MCF 10A (cell line): ENCODE results near the gene TYROBP. TPM values are rescaled to one million over a fixed set of nuclear protein-coding genes. Genes with fewer than 3 reads are reported as not detected.

Source experiments
- BruUV-seq: library from RNA; stranded (reverse); fragments of 400-500 nt; replicated peaks from 2 replicates; lab custom pipeline; 2021; lab: Mats Ljungman, UMichigan
- CTCF ChIA-PET: fragments of 300-600 bp; sonication (Branson Sonifier 250); formaldehyde crosslinking; extraction: SDS; loops from one replicate; lab custom pipeline; 2021; ENCODE audit warnings: antibody characterized with exemption, inconsistent platforms; lab: Yijun Ruan, JAX
- POLR2A ChIA-PET: fragments of 300-600, 350-650 bp; sonication (Branson Sonifier 250); formaldehyde crosslinking; extraction: SDS; loops from one replicate; lab custom pipeline; 2020; ENCODE audit warnings: antibody characterized with exemption, inconsistent platforms; lab: Yijun Ruan, JAX
- DNase-seq: peaks from one replicate; pipeline ENCODE4 v3.0.0-alpha.2; 2018; ENCODE audit not compliant: unreplicated experiment
- H3K27ac Mint-ChIP-seq: one replicate; pipeline ENCODE4 v1.8.0; 2022; ENCODE audit warnings: mild to moderate bottlenecking, low read depth, mixed read lengths; ENCODE audit not compliant: unreplicated experiment
- H3K27me3 Mint-ChIP-seq: one replicate; pipeline ENCODE4 v1.8.0; 2022; ENCODE audit warnings: mixed read lengths; ENCODE audit not compliant: insufficient read depth, unreplicated experiment
- H3K36me3 Mint-ChIP-seq: one replicate; pipeline ENCODE4 v1.8.0; 2022; ENCODE audit warnings: mild to moderate bottlenecking, moderate library complexity, mixed read lengths; ENCODE audit not compliant: insufficient read depth, unreplicated experiment
- H3K4me1 Mint-ChIP-seq: one replicate; pipeline ENCODE4 v1.8.0; 2022; ENCODE audit warnings: mixed read lengths; ENCODE audit not compliant: insufficient read depth, unreplicated experiment
- H3K4me3 Mint-ChIP-seq: one replicate; pipeline ENCODE4 v1.8.0; 2022; ENCODE audit warnings: mild to moderate bottlenecking, moderate library complexity, mixed read lengths; ENCODE audit not compliant: unreplicated experiment
- H3K9me3 Mint-ChIP-seq: one replicate; pipeline ENCODE4 v1.8.0; 2022; ENCODE audit warnings: mixed read lengths; ENCODE audit not compliant: unreplicated experiment
- intact Hi-C: fragments of 100-400 bp; cut with micrococcal nuclease; formaldehyde crosslinking; loops from 2 replicates; pipeline ENCODE4 v1.14.1; 2022
- total RNA-seq: library from RNA; stranded (reverse); gene quantifications from 2 replicates; pipeline ENCODE4 v1.2.3, GENCODE V29; 2022
- TF ChIP-seq, protein P1 (sequence below): fragments of 200-600 bp; IDR thresholded peaks from one replicate; pipeline ENCODE4 v1.8.0; 2022; ENCODE audit warnings: antibody characterized with exemption, mild to moderate bottlenecking; ENCODE audit not compliant: unreplicated experiment

The TYROBP gene
- total RNA-seq, 1 experiment from 2014 or later, result not detected

DNA sequence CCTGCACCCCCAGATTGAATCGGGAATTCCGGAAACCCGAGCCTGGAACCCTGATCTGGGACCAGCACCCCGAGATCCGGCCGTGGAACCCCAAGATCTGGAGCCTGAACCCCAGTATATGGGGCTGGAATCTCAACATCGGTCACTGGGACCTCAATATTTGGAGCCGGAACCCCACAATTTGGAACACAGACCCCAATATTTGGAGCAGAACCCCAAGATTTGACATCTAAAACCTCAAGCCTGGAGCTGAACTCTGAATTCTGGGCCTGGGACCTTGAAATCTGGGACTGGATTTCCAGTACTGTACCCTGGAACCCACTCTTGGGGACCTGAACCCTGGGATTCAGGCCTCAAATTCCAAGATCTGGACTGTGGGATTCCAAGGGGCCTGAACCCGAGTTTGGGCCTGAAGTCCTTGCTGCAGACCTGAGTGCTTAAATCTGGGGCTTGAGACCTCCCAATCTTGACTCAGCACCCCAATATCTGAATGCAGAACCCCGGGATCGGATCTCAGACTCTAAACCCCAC lies 28.7 kb upstream of the TYROBP start:
- Mint-ChIP-seq H3K4me3 (peak overlapping the region; percentile 85), H3K36me3 (peaks cover 3% of the 10 kb centered on the region), H3K4me1 (peaks cover 34% of the 10 kb centered on the region), H3K9me3 (no peaks in the 10 kb centered on the region), H3K27me3 (no peaks in the 10 kb centered on the region), H3K27ac (no peak overlapping the region)
- POLR2A ChIA-PET, result interaction anchor here (0.6 kb wide), 1 partner anchor 50 kb away, joined by 3 read pairs; no protein-coding TSS in a partner anchor
- DNase-seq, result no peak
- CTCF ChIA-PET, result interaction anchor here (1.1 kb wide), 1 partner anchor 53 kb away, joined by 6 read pairs; no protein-coding TSS in a partner anchor
- intact Hi-C loops, result loop anchor here (10.0 kb wide), 1 partner anchor 162 kb away; the partner anchor contains the start of gene ARHGAP33
- TSS peak; percentile 58 for BruUV-seq
- TF ChIP-seq, protein P1, sequence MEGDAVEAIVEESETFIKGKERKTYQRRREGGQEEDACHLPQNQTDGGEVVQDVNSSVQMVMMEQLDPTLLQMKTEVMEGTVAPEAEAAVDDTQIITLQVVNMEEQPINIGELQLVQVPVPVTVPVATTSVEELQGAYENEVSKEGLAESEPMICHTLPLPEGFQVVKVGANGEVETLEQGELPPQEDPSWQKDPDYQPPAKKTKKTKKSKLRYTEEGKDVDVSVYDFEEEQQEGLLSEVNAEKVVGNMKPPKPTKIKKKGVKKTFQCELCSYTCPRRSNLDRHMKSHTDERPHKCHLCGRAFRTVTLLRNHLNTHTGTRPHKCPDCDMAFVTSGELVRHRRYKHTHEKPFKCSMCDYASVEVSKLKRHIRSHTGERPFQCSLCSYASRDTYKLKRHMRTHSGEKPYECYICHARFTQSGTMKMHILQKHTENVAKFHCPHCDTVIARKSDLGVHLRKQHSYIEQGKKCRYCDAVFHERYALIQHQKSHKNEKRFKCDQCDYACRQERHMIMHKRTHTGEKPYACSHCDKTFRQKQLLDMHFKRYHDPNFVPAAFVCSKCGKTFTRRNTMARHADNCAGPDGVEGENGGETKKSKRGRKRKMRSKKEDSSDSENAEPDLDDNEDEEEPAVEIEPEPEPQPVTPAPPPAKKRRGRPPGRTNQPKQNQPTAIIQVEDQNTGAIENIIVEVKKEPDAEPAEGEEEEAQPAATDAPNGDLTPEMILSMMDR, result no peak

DNA sequence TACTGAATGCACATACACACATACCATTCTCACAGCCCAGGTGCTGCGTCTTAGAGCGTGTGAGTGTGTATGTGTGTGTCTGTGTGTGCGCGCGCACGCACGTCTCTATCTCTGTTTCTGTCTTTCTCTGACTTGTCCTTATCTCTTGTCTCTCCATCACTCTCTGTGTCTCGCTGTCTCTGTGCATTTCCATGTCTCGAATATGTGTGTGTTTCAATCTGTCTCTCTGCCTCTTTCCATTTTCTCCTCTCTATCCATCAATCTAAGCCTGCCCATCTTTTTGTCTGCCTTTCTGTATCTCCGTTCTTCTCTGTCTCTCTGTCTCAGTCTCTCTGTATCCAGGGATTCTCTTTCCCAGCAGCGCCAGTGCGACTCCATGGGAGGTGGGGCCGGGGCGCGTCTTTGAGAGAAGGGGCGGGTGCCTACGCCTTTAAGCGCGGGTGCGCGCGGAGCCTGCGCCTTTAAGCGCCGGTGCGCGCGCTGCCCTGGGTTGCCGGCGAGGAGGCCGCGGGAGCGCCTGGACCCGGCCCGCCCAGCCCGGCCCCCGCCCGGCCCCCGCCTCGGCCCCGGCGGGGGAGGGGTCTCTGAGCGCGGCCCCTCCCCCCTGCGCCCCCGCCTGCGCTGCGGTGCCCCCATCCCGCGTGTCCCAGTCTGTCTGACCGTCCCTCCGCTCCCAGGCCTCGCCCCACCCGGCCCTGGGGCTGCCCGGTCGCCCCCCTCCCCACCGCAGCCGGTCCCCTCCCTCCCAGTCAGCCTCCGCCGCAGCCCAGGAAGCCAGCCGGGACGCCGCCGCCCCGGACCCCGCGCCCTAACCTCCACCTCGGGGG lies 28.0 kb upstream of the TYROBP start, which contains the start of gene LRFN3:
TSS of gene LRFN3 (plus strand) at position 464 of the 827 bp plus-strand sequence. CDS start 3,052 bp downstream, outside the sequence.
- no TSS peak for BruUV-seq
- Mint-ChIP-seq H3K9me3 (no peaks in the 10 kb centered on the region), H3K27ac (peak within 1 kb of the TSS; percentile 4), H3K36me3 (no peaks in the 10 kb centered on the region), H3K27me3 (no peaks in the 10 kb centered on the region), H3K4me1 (peaks cover 34% of the 10 kb centered on the region), H3K4me3 (peak within 1 kb of the TSS; percentile 85)
- TF ChIP-seq, protein P1, result no peak
- peak; percentile 70 for DNase-seq
- POLR2A ChIA-PET, result interaction anchor here (1.2 kb wide), 1 partner anchor 24 kb away, joined by 3 read pairs; no protein-coding TSS in a partner anchor
- CTCF ChIA-PET, result interaction anchor here (5.3 kb wide), 1 partner anchor 52 kb away, joined by 127 read pairs; no protein-coding TSS in a partner anchor
- intact Hi-C loops, result loop anchor here (10.0 kb wide), 1 partner anchor 161 kb away; the partner anchor contains the start of gene ARHGAP33

DNA sequence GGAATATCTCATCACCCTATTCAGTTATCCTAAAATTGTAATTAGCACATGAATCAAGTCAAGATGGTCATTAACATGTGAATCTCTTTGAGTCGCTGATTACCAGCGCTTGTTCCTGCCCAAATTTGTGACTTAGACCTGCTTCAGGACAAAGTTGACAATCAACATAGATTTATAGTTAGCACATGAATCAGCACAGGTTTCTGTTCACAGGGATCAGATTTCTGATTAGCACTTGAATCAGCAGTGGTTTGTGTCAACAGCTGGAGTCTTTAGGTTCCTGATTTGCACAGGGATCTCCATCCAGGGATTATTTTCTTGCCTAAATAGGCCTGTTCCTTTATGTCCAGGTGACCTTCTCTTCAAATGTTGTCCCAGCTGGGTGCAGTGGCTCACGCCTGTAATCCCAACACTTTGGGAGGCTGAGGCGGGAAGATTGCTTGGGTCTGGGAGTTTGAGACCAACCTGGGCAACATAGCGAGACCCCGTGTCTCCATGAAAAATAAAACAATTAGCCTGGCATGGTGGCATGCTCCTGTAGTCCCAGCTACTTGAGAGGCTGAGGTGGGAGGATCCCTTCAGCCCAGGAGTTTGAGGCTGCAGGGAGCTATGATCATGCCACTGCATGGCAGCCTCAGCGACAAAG lies 24.3 kb upstream of the TYROBP start:
- Mint-ChIP-seq H3K36me3 (no peaks in the 10 kb centered on the region), H3K27ac (no peak overlapping the region), H3K4me1 (peaks cover 25% of the 10 kb centered on the region), H3K27me3 (peaks cover 10% of the 10 kb centered on the region), H3K4me3 (no peak overlapping the region), H3K9me3 (no peaks in the 10 kb centered on the region)
- intact Hi-C loops, result loop anchor here (10.0 kb wide), 1 partner anchor 158 kb away; the partner anchor contains the start of gene ARHGAP33
- ChIA-PET POLR2A (interaction anchor here (0.9 to 1.6 kb wide), 3 partner anchors 10 to 53 kb away, joined by 4 to 5 read pairs (median 5); no protein-coding TSS in a partner anchor), CTCF (interaction anchor here (0.6 to 5.3 kb wide), 11 partner anchors 14 to 580 kb away, joined by 3 to 127 read pairs (median 3); partner anchors contain the start of gene LIN37)
- no TSS peak for BruUV-seq
- TF ChIP-seq, protein P1, result no peak
- no peak for DNase-seq
